HG03378 (cell line): ENCODE data around the gene DENND2D.

Experiments used
- ATAC-seq: cut with Tn5 transposase; IDR thresholded peaks from one replicate; pipeline ENCODE4 v1.9.1; 2021; ENCODE audit warnings: mild to moderate bottlenecking, moderate library complexity; ENCODE audit not compliant: unreplicated experiment

The DENND2D gene

GRCh38 chr1:111179968-111180533 is 20.4 kb downstream of the DENND2D start:
- ATAC-seq: no peak

- peak; percentile 58 for ATAC-seq
Observed at GRCh38 chr1:111176678-111177077, 23.8 kb downstream of the DENND2D start.

GRCh38 chr1:111175349-111175748 is 25.1 kb downstream of the DENND2D start:
- no peak for ATAC-seq

- no peak for ATAC-seq
Observed at GRCh38 chr1:111174070-111174469, 26.4 kb downstream of the DENND2D start.

- ATAC-seq: no peak
Observed at GRCh38 chr1:111172463-111172862, 28.0 kb downstream of the DENND2D start.

- no peak for ATAC-seq
Observed at GRCh38 chr1:111164151-111164550, 36.3 kb downstream of the DENND2D start.

- ATAC-seq: no peak
Observed at GRCh38 chr1:111163363-111163762, 37.1 kb downstream of the DENND2D start.

GRCh38 chr1:111162488-111162880 is 38.0 kb downstream of the DENND2D start:
- ATAC-seq: no peak

GRCh38 chr1:111161843-111162487 is 38.5 kb downstream of the DENND2D start:
- no peak for ATAC-seq

- no peak for ATAC-seq
Observed at GRCh38 chr1:111157431-111157830, 43.0 kb downstream of the DENND2D start.

GRCh38 chr1:111154021-111154999 is 46.1 kb downstream of the DENND2D start:
- no peak for ATAC-seq

- no peak for ATAC-seq
Observed at GRCh38 chr1:111151838-111152237, 48.6 kb downstream of the DENND2D start.

GRCh38 chr1:111148376-111148881 is 52.0 kb downstream of the DENND2D start:
- ATAC-seq: no peak

GRCh38 chr1:111147948-111148347 is 52.5 kb downstream of the DENND2D start:
- ATAC-seq: no peak

GRCh38 chr1:111145963-111146768 is 54.3 kb downstream of the DENND2D start:
- ATAC-seq: no peak

- no peak for ATAC-seq
Observed at GRCh38 chr1:111145542-111145941, 54.9 kb downstream of the DENND2D start.

- ATAC-seq: no peak
Observed at GRCh38 chr1:111142356-111142975, 58.0 kb downstream of the DENND2D start.

GRCh38 chr1:111141245-111142220 is 58.9 kb downstream of the DENND2D start:
- no peak for ATAC-seq

- ATAC-seq: no peak
Observed at GRCh38 chr1:111140680-111140967, 59.8 kb downstream of the DENND2D start.
